Stimulated activated CD8-positive, alpha-beta memory T cell treated with anti-CD3 and anti-CD28 coated beads, Interleukin-12 subunit alpha, Interleukin-12 subunit beta, amount 100 ng/mL, for 24 hours (primary cell): ENCODE results near the gene BCAS3.

Experiments
- DNase-seq: peaks from one replicate; pipeline ENCODE4 v3.0.0-alpha.2; 2020; ENCODE audit errors: extremely low read depth

BCAS3 gene

GRCh38 chr17:61316633-61317032 is 639.0 kb downstream of the BCAS3 start:
- no peak for DNase-seq

GRCh38 chr17:61317779-61318178 is 640.1 kb downstream of the BCAS3 start:
- DNase-seq, result no peak

- DNase-seq, result no peak
Observed at GRCh38 chr17:61318684-61319098, 641.0 kb downstream of the BCAS3 start.

GRCh38 chr17:61321344-61321743 is 643.7 kb downstream of the BCAS3 start:
- DNase-seq, result no peak

GRCh38 chr17:61322325-61323002 is 644.8 kb downstream of the BCAS3 start:
- no peak for DNase-seq

- DNase-seq, result no peak
Observed at GRCh38 chr17:61323003-61323908, 645.6 kb downstream of the BCAS3 start.

GRCh38 chr17:61323909-61324868 is 646.5 kb downstream of the BCAS3 start:
- no peak for DNase-seq

GRCh38 chr17:61324950-61325349 is 647.3 kb downstream of the BCAS3 start:
- DNase-seq, result no peak

GRCh38 chr17:61325382-61326073 is 647.9 kb downstream of the BCAS3 start:
- no peak for DNase-seq

GRCh38 chr17:61326330-61326729 is 648.7 kb downstream of the BCAS3 start:
- DNase-seq, result no peak

GRCh38 chr17:61328351-61328750 is 650.7 kb downstream of the BCAS3 start:
- DNase-seq, result no peak

- DNase-seq, result no peak
Observed at GRCh38 chr17:61330174-61331150, 652.8 kb downstream of the BCAS3 start.

- no peak for DNase-seq
Observed at GRCh38 chr17:61331178-61331577, 653.5 kb downstream of the BCAS3 start.

GRCh38 chr17:61331886-61332285 is 654.2 kb downstream of the BCAS3 start:
- no peak for DNase-seq

- DNase-seq, result no peak
Observed at GRCh38 chr17:61333136-61333535, 655.5 kb downstream of the BCAS3 start.

- DNase-seq, result no peak
Observed at GRCh38 chr17:61334673-61335072, 657.0 kb downstream of the BCAS3 start.

- no peak for DNase-seq
Observed at GRCh38 chr17:61335105-61335844, 657.6 kb downstream of the BCAS3 start.

- no peak for DNase-seq
Observed at GRCh38 chr17:61335845-61336655, 658.4 kb downstream of the BCAS3 start.
